Amniotic epithelial cell (primary cell): ENCODE data around the gene OGDH.
"Not testable (repeated sequence)": the region's sequence is repeated elsewhere in the genome, so short reads cannot be mapped to it uniquely, and the experiment has no call there.

Experiments used
- DNase-seq: peaks from one replicate; pipeline ENCODE4 v3.0.0-alpha.2; 2010; ENCODE audit warnings: low read depth

The OGDH gene

DNA sequence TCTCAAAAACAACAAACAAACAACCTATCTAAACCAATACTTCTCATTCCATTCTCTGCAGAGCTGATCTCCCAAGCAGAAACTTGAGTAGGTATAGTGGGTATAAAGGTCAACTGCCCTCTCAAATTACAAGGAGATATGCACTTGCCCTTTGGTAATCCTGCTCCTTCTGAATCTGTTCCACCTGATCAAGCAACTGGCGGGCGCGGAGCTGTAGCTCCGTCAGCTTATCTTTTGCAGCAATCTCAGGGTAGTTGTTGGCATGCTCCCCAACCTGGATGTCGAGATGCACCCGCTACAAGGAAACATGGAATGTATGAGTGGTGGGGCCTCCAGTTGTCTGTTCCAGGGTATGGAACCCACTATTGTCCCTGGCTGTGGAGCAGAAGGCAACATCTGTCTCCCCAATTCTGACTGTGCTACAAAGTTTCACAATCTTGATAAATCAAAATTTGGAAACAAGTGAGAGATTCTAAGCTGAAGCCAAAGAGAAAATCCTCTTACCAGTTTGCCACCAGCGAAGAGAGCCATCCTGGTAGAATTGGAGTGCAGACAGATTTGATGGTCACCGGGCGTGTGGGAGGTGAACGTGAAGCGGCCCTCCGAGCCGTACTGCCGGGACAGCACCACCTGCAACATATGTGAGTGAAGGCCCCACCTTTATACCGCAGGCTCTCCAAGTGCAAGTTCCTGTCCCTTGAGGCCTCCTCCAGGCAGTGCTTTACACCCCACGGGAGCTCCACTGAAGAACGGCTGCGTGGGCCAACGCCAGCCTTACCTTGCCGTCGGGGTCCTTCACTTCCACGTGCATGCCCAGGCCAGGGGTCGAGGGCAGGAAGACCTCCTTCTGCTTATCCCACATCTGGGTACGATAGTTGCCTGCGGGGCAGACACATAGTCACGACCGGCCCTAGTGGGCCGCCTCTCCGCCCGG is 25.2 kb upstream of the OGDH start:
- DNase-seq: peak; percentile 9

DNA sequence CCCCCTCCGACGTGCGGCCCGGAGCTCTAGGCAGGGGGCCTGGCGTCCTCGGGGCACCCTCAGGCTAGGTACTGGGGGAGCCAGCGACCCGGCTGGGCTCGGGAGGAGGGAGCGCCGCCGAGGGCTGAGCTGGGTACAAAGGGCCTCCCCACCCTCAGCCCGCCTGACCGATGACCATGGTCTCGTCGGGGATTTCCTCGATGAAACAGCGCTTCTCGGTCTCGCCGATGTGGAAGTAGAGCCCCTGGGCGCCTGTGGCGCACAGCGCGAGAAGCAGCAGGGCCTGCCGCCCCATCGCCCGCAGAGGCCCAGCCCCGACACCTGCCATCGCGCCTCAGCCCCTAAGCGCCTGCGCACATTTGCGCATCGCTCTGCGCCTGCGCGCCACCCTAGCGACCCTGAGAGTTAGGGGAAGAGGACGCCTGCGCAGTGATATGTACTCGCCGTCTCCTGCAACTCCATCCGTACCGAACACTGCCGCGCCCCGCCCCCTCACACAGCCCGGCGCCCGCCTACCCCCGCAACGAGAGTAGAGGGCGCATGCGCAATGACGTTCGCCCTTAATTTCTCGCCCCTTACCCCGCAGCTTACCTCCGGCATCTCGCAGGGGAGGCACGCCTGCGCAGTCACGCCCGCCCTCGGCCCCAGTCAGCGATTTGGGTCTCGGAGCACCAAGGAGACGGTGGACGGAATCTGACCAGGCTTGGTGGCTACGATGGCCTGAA is 24.4 kb upstream of the OGDH start, which contains the start of gene TMED4:
TSS of gene TMED4 (minus strand) at position 353 of the 725 bp plus-strand sequence. CDS start at position 328, 25 bp downstream.
- DNase-seq: peak; percentile 95

GRCh38 chr7:44583146-44583865 is 23.1 kb upstream of the OGDH start:
- no peak for DNase-seq

DNA sequence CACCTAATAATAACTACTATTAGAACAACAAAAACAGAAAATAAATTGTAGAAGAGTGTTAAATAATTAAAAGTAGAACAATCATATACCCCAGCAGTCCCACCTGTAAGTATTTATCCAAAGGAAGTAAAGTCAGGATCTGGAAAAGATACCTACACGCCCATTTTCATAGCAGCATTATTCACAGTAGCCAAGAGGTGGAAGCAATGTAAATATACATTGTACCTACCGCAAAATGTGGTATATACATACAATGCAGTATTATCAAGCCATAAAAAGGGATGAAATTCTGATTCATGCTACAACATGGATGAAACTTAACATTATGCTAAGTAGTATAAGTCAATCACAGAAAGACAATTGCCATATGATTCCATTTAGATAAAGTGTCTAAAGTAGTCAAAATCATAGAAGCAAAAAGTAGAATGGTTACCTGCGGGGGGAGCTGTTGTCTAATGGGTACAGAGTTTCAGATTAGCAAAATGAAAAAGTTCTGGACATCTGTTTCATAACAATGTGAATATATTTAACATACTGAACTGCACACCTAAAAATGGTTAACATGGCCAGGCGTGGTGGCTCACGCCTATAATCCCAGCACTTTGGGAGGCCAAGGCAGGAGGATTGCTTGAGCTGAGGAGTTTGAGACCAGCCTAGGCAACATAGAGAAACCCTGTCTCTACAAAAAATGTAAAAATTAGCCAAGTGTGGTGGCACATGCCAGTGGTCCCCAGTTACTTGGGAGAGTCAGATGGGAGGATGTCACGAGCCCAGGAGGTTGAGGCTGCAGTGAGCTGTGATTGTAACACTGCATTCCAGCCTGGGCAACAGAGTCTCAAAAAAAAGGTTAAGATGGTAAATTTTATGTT is 18.4 kb upstream of the OGDH start:
- DNase-seq: peak; percentile 59

DNA sequence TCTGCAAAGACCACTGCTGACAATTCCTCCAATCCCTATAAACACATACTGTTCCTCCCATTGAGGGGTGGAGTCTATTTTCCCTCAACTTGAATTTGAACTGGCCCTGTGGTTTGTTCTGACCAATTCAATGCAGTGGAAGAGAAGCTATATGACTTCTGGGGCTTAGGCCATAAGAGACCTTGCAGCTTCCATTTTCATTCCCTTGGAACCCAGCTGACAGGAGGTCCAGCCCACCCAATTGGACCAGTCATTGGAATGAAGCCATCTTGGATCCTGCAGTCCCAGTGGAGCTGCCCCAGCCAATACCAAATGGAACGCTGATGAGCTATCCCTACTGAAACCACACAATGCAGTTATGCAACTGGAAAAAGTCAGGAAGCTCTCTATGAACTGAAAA is 15.5 kb upstream of the OGDH start:
- DNase-seq: no peak

GRCh38 chr7:44595934-44596635 is 10.3 kb upstream of the OGDH start:
- DNase-seq: no peak

DNA sequence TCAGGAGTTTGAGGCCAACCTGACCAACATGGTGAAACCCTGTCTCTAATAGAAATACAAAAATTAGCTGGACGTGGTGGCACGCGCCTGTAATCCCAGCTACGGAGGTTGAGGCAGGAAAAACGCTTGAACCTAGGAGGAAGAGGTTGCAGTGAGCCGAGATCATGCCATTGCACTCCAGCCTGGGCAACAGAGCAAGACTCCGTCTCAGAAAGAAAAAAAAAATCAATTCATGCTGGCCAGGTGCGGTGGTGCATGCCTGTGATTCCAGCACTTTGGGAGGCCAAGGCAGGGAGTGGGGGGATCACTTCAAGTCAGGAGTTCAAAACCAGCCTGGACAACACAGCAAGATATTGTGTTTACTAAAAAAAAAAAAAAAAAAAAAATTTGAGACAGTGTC is 9.2 kb upstream of the OGDH start:
- not testable (repeated sequence) for DNase-seq

- DNase-seq: no peak
Observed at GRCh38 chr7:44599222-44599621, 7.2 kb upstream of the OGDH start.

DNA sequence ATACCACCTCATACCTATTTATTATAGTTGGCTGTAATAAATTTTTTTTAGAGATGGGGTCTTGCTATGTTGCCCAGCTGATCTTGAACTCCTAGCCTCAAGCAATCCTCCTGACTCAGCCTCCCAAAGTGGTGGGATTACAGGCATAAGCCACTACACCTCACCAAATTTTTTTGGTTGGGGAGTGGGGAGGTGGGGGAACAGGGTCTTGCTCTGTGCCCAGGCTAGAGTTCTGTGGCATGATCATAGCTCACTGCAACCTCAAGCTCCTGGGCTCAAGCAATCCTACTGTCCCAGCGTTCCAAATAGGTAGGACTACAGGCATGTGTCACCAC is 3.9 kb upstream of the OGDH start:
- no peak for DNase-seq

DNA sequence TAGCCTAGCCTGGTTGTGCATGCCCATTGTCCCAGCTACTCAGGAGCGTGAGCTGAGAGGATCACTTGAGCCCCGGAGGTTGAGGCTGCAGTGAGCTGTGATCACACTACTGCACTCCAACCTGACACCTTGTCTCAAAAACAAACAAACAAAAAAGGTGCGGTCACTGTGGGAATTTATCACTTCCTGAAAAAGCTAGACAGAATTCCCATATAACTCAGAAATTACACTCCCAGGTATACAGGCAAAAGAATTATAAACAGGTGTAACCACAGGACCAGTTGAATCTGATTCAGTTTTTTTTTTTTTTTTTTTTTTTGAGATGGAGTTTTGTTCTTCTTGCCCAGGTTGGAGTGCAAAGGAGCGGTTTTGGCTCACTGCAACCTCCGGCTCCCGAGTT is 3.2 kb upstream of the OGDH start:
- DNase-seq: no peak

DNA sequence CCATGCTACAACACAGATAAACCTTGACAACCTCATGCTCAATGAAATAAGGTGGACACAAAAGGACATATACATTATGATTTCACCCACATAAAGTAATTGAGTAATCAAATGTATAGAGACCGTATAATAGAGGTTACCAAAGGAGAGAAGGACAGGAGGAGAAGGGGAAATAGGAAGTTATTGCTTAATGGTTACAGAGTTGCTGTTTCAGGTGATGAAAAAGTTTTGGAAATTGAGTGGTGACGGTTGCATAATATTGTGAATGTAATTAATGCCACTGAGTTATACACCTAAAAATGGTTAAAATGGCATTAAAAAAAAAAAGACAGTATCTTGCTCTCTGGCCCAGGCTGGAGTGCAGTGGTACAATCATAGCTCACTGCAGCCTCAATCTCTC is 1.5 kb upstream of the OGDH start:
- DNase-seq: no peak

- no peak for DNase-seq
Observed at GRCh38 chr7:44607141-44608068, 978 bp downstream of the OGDH start.

DNA sequence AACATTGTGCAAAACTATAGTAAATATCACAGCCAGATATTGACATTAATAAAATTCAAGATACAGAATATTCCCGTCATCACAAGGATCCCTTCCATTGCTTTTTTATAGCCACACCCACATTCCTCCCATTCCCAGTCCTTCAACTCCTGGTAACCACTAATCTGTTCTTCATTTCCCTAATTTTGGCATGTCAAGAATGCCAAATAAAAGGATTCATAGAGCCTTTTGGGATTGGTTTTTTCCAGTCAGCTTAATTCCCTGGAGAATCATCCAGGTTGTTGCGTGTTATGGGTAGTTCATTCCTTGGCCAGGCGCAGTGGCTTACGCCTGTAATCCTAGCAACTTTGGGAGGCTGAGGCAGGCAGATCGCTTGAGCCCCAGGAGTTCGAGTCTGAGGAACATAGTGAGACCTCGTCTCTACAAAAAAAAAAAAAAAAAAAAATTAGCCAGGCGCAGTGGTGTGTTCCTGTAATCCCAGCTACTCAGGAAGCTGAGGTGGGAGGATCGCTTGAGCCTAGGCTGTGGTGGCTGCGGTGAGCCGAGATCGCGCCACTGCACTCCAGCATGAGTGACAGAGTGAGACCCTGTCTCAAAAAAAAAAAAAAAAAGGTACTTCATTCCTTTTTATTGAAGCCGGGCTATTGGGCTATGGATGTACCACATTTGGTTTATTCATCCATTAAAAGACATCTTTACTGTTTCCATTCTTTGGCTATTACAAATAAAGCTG is 2.7 kb downstream of the OGDH start:
- peak; percentile 32 for DNase-seq

- DNase-seq: no peak
Observed at GRCh38 chr7:44609829-44610228, 3.4 kb downstream of the OGDH start.

GRCh38 chr7:44615149-44615611 is 8.8 kb downstream of the OGDH start:
- DNase-seq: no peak

- DNase-seq: no peak
Observed at GRCh38 chr7:44615793-44616192, 9.4 kb downstream of the OGDH start.

DNA sequence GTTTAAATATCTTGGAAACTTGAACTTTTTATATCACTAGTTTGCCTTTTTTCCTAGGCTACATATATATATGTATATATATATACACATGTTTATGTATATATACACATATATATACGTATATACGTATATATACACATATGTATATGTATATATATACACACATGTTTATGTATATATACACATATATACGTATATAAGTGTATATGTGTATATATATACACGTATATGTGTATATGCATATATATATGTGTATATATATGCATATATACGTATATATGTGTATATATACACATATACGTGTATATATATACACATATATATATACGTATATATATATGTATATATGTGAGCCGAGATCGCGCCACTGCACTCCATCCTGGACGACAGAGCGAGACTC is 10.1 kb downstream of the OGDH start:
- DNase-seq: no peak

- DNase-seq: peak; percentile 67
Observed at GRCh38 chr7:44617225-44617890, 10.9 kb downstream of the OGDH start.

GRCh38 chr7:44618045-44618444 is 11.6 kb downstream of the OGDH start:
- no peak for DNase-seq
